MG63 (cell line): ENCODE measurements around the gene BPIFA1. TPM values are rescaled to one million over a fixed set of nuclear protein-coding genes. Genes with fewer than 3 reads are reported as not detected.

ENCODE experiments used
- DNase-seq: peaks from one replicate; pipeline ENCODE4 v3.0.0-alpha.2; 2020
- H3K27me3 ChIP-seq: fragments of 250-450 bp; sonication (Bioruptor Pico); 2 replicates; pipeline ENCODE4 v1.5.1; 2020; ENCODE audit warnings: mild to moderate bottlenecking, moderate library complexity
- H3K36me3 ChIP-seq: fragments of 250-450 bp; sonication (Bioruptor Pico); 2 replicates; pipeline ENCODE4 v1.5.1; 2020; ENCODE audit warnings: mild to moderate bottlenecking, moderate library complexity
- H3K4me3 ChIP-seq: fragments of 250-450 bp; sonication (Bioruptor Pico); 2 replicates; pipeline ENCODE4 v1.5.1; 2020; ENCODE audit warnings: mild to moderate bottlenecking, moderate library complexity
- H3K9me3 ChIP-seq: fragments of 250-450 bp; sonication (Bioruptor Pico); 2 replicates; pipeline ENCODE4 v1.5.1; 2020; ENCODE audit warnings: mild to moderate bottlenecking, moderate library complexity
- total RNA-seq: library from RNA; depleted of rRNA; stranded (reverse); fragments of >200 nt; shearing (Covaris generic); gene quantifications from 2 replicates; pipeline ENCODE4 v1.2.3, GENCODE V29; 2014; ENCODE audit warnings: low replicate concordance; rRNA removed

BPIFA1 gene
- total RNA-seq, 1 experiment from 2014 or later = not detected

GRCh38 chr20:33282196-33282934, 46.6 kb downstream of the BPIFA1 start:
- Histone ChIP-seq H3K27me3 (no peaks in the 10 kb centered on the region), H3K4me3 (no peak overlapping the region), H3K36me3 (no peaks in the 10 kb centered on the region), H3K9me3 (no peaks in the 10 kb centered on the region)
- no peak for DNase-seq

GRCh38 chr20:33282991-33283555, 47.3 kb downstream of the BPIFA1 start, which contains the start of gene BPIFB1:
TSS of gene BPIFB1 (plus strand) at chr20:33283214. CDS start at chr20:33286074, 2,860 bp downstream.
- no peak within 1 kb of the TSS for H3K4me3 ChIP-seq
- DNase-seq = no peak
- no peaks in the 10 kb centered on the region for H3K27me3 ChIP-seq

GRCh38 chr20:33284284-33284683, 48.5 kb downstream of the BPIFA1 start:
- Histone ChIP-seq H3K27me3 (no peaks in the 10 kb centered on the region), H3K36me3 (no peaks in the 10 kb centered on the region), H3K4me3 (no peak overlapping the region), H3K9me3 (no peaks in the 10 kb centered on the region)
- DNase-seq = peak; percentile 14

More at GRCh38 chr20:33282991-33283555, 47.3 kb downstream of the BPIFA1 start, which contains the start of gene BPIFB1:
- Histone ChIP-seq H3K36me3 (no peaks in the 10 kb centered on the region), H3K9me3 (no peaks in the 10 kb centered on the region)

- Histone ChIP-seq H3K4me3 (no peak overlapping the region), H3K27me3 (no peaks in the 10 kb centered on the region), H3K9me3 (no peaks in the 10 kb centered on the region), H3K36me3 (no peaks in the 10 kb centered on the region)
- DNase-seq = no peak
Observed at GRCh38 chr20:33284937-33285336, 49.1 kb downstream of the BPIFA1 start.

GRCh38 chr20:33285861-33286495, 50.2 kb downstream of the BPIFA1 start:
- Histone ChIP-seq H3K4me3 (no peak overlapping the region), H3K27me3 (no peaks in the 10 kb centered on the region), H3K36me3 (no peaks in the 10 kb centered on the region), H3K9me3 (no peaks in the 10 kb centered on the region)
- DNase-seq = no peak

GRCh38 chr20:33287884-33288283, 52.1 kb downstream of the BPIFA1 start:
- Histone ChIP-seq H3K27me3 (no peaks in the 10 kb centered on the region), H3K36me3 (no peaks in the 10 kb centered on the region), H3K4me3 (no peak overlapping the region), H3K9me3 (no peaks in the 10 kb centered on the region)
- no peak for DNase-seq

- Histone ChIP-seq H3K4me3 (no peak overlapping the region), H3K27me3 (no peaks in the 10 kb centered on the region)
- no peak for DNase-seq
Observed at GRCh38 chr20:33290852-33291251, 55.1 kb downstream of the BPIFA1 start.

GRCh38 chr20:33291416-33291815, 55.6 kb downstream of the BPIFA1 start:
- no peak for DNase-seq
- no peaks in the 10 kb centered on the region for H3K27me3 ChIP-seq
- no peak overlapping the region for H3K4me3 ChIP-seq
- H3K9me3 ChIP-seq = no peaks in the 10 kb centered on the region
- no peaks in the 10 kb centered on the region for H3K36me3 ChIP-seq

More at GRCh38 chr20:33290852-33291251, 55.1 kb downstream of the BPIFA1 start:
- no peaks in the 10 kb centered on the region for H3K9me3 ChIP-seq
- no peaks in the 10 kb centered on the region for H3K36me3 ChIP-seq

- DNase-seq = peak; percentile 17
- H3K27me3 ChIP-seq = no peaks in the 10 kb centered on the region
- no peaks in the 10 kb centered on the region for H3K36me3 ChIP-seq
- no peak overlapping the region for H3K4me3 ChIP-seq
- no peaks in the 10 kb centered on the region for H3K9me3 ChIP-seq
Observed at GRCh38 chr20:33291830-33292355, 56.1 kb downstream of the BPIFA1 start.

Other genes starting within 250 kb of the BPIFA1 start
- not detected in 2 replicates for gene SUN5, start 231.6 kb upstream of the BPIFA1 start, total RNA-seq
- gene BPIFB2, start 228.3 kb upstream of the BPIFA1 start, total RNA-seq = not detected in 2 replicates
- gene BPIFB6, start 204.3 kb upstream of the BPIFA1 start, total RNA-seq = not detected in 2 replicates
- not detected in 2 replicates for gene BPIFB3, start 182.1 kb upstream of the BPIFA1 start, total RNA-seq
- not detected in 2 replicates for gene BPIFB4, start 156.4 kb upstream of the BPIFA1 start, total RNA-seq
- not detected in 2 replicates for gene BPIFA2, start 67.8 kb upstream of the BPIFA1 start, total RNA-seq
- gene BPIFA3, start 18.6 kb upstream of the BPIFA1 start, total RNA-seq = not detected in 2 replicates
- not detected in 2 replicates for gene BPIFB1, start 47.2 kb downstream of the BPIFA1 start, total RNA-seq
- gene CDK5RAP1, start 165.5 kb downstream of the BPIFA1 start, total RNA-seq = 25.2 and 52.2 TPM in 2 replicates
- gene SNTA1, start 207.8 kb downstream of the BPIFA1 start, total RNA-seq = 14.0 and 15.7 TPM in 2 replicates